PC-9 (cell line): ENCODE results near the gene RPS24.

Source experiments
- CTCF ChIP-seq: fragments of 200-600 bp; sonication (generic); conservative IDR thresholded peaks from 2 replicates; pipeline ENCODE4 v1.6.1; 2017; ENCODE audit warnings: mixed run types, antibody characterized with exemption, mild to moderate bottlenecking, moderate library complexity
- EZH2 ChIP-seq: fragments of 200-600 bp; sonication (generic); IDR thresholded peaks from 2 replicates; pipeline ENCODE4 v1.8.0; 2017; ENCODE audit warnings: antibody characterized with exemption, low read depth

GRCh38 chr10:78071857-78072179 is 38.2 kb downstream of the RPS24 start:
- TF ChIP-seq CTCF (no peak), EZH2 (no peak)
